ENCODE results near the gene FRAS1. TPM values are rescaled to one million over a fixed set of nuclear protein-coding genes. Genes with fewer than 3 reads are reported as not detected.
A peak's percentile ranks its signal among the peaks of the same experiment; 100 is the strongest.

FRAS1 gene
- total and polyA plus RNA-seq, 2 donors (not counting 3 experiments of a cell fraction or from before 2014, with no cell fraction given), result 1.4 to 3.6 TPM

DNA sequence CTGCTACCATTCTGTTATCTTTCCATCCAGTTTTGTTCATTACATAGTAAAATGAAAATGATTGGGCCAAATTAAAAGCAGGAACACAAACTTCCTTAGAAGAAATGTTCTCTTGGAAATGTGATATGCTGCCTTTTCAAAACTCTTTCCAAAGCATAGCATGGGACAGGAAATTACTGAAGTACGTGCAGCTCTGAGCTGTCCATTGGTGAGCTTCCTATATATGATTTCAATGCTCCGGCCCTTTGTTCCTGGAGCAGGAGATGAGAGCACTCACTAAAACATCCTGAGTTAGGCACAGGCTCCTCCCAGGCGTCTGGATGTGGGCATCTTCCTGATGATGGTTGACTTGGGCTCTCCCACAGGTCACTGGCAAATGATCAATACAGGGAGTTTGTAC is 461.4 kb downstream of the FRAS1 start:
- Histone ChIP-seq H3K79me2 (ENCODE audit: control insufficient read depth, insufficient read depth, low read length) (no peaks in the 10 kb centered on the region), H3K9me3 (replicated peaks; ENCODE audit: control insufficient read depth, insufficient read depth, low read length) (no peaks in the 10 kb centered on the region), H3K4me2 (ENCODE audit: insufficient read depth, low read length) (no peak overlapping the region), H3K9me1 (replicated peaks; ENCODE audit: control insufficient read depth, extremely low read depth, insufficient read depth, low read length) (no peaks in the 10 kb centered on the region), H3K4me3 (replicated peaks in 1 of 3; ENCODE audit: insufficient read depth in 1 of 3, low read depth in 1 of 3, low read length in 3 of 3) (no peak overlapping the region), H3K27me3 (ENCODE audit: control insufficient read depth in 2 of 2, insufficient read depth in 2 of 2, low read length in 2 of 2) (no peaks in the 10 kb centered on the region), H3K9ac (replicated peaks; ENCODE audit: extremely low read depth, insufficient read depth, low read length) (no peak overlapping the region), H3K4me1 (ENCODE audit: control insufficient read depth, extremely low read depth, insufficient read depth, low read length) (peaks cover 8% of the 10 kb centered on the region), H3K27ac (ENCODE audit: insufficient read depth, low read depth, low read length) (no peak overlapping the region), H4K20me1 (replicated peaks; ENCODE audit: control insufficient read depth, extremely low read depth, insufficient read depth, low read length) (no peaks in the 10 kb centered on the region), H3K36me3 (ENCODE audit: control insufficient read depth in 2 of 2, extremely low read depth in 1 of 2, insufficient read depth in 2 of 2, low read length in 2 of 2) (no peaks in the 10 kb centered on the region), H2AFZ (ENCODE audit: low read depth, low read length) (peak overlapping the region; percentile 92)
- peak; percentile 76 for DNase-seq (ENCODE audit: low read depth, low spot score)
- peak; percentile 93 for FAIRE-seq
- ChIA-PET CTCF (interaction anchor here (0.9 to 5.8 kb wide), 10 partner anchors 9 to 561 kb away, joined by 3 to 29 read pairs (median 4); no protein-coding TSS in a partner anchor), POLR2A (no interaction called here)
- no TSS peak for BruUV-seq (replicated peaks)
- intact Hi-C loops (cut with micrococcal nuclease), result loop anchor here (1.0 to 10.0 kb wide), 4 partner anchors 34 to 694 kb away; no protein-coding TSS in a partner anchor
- TF ChIP-seq FOS (IDR thresholded peaks at IDR 0.05; ENCODE audit: borderline replicate concordance, insufficient read depth, low read length) (peak; percentile 22), GATA2 (IDR thresholded peaks at IDR 0.05; ENCODE audit: insufficient read depth, insufficient read length, low read depth, low read length) (peak; percentile 31)
- TF ChIP-seq, protein P1, sequence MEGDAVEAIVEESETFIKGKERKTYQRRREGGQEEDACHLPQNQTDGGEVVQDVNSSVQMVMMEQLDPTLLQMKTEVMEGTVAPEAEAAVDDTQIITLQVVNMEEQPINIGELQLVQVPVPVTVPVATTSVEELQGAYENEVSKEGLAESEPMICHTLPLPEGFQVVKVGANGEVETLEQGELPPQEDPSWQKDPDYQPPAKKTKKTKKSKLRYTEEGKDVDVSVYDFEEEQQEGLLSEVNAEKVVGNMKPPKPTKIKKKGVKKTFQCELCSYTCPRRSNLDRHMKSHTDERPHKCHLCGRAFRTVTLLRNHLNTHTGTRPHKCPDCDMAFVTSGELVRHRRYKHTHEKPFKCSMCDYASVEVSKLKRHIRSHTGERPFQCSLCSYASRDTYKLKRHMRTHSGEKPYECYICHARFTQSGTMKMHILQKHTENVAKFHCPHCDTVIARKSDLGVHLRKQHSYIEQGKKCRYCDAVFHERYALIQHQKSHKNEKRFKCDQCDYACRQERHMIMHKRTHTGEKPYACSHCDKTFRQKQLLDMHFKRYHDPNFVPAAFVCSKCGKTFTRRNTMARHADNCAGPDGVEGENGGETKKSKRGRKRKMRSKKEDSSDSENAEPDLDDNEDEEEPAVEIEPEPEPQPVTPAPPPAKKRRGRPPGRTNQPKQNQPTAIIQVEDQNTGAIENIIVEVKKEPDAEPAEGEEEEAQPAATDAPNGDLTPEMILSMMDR (IDR thresholded peaks at IDR 0.05; ENCODE audit: extremely low read depth in 1 of 2, insufficient read depth in 1 of 2, low read depth in 1 of 2, low read length in 2 of 2), result no peak
- dilution Hi-C loops (cut with MboI; ENCODE audit: extremely low pct_ligation_motif_present, low sequenced_read_pairs), result no loop called here

DNA sequence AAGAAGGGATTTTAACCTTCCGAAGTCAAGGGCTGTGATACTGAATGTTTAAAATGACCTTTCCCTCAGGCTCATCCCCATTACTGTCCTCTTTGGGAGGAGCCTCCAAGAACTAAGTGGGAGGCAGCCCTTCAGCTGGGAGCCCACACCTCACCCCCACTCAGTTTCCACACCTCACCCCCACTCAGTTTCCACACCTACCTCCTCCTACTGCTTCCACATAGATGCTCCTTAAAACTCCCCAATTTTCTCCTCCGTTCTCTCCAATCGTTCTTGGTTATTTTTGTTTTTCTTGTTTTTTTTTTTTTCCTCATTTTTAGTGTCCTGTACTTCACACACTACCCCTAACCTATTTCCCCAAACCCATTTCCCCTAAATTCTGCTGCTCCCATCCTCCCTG is 462.8 kb downstream of the FRAS1 start:
- intact Hi-C loops (cut with micrococcal nuclease), result loop anchor here (5.0 to 10.0 kb wide), 2 partner anchors 72 to 695 kb away; no protein-coding TSS in a partner anchor
- H4K20me1 ChIP-seq (replicated peaks; ENCODE audit: control insufficient read depth, extremely low read depth, insufficient read depth, low read length), result no peaks in the 10 kb centered on the region
- no peaks in the 10 kb centered on the region for H3K27me3 ChIP-seq (ENCODE audit: control insufficient read depth in 2 of 2, insufficient read depth in 2 of 2, low read length in 2 of 2)
- no peaks in the 10 kb centered on the region for H3K79me2 ChIP-seq (ENCODE audit: control insufficient read depth, insufficient read depth, low read length)
- CTCF ChIA-PET, result no interaction called here
- H3K9ac ChIP-seq (replicated peaks; ENCODE audit: extremely low read depth, insufficient read depth, low read length), result no peak overlapping the region
- no peak overlapping the region for H3K4me2 ChIP-seq (ENCODE audit: insufficient read depth, low read length)
- POLR2A ChIA-PET, result no interaction called here
- H3K27ac ChIP-seq (ENCODE audit: insufficient read depth, low read depth, low read length), result no peak overlapping the region
- H2AFZ ChIP-seq (ENCODE audit: low read depth, low read length), result no peak overlapping the region
- no TSS peak for BruUV-seq (replicated peaks)
- H3K36me3 ChIP-seq (ENCODE audit: control insufficient read depth in 2 of 2, extremely low read depth in 1 of 2, insufficient read depth in 2 of 2, low read length in 2 of 2), result no peaks in the 10 kb centered on the region
- dilution Hi-C loops (cut with MboI; ENCODE audit: extremely low pct_ligation_motif_present, low sequenced_read_pairs), result no loop called here
- no peak for TF ChIP-seq JUN (IDR thresholded peaks at IDR 0.05; ENCODE audit: borderline replicate concordance, insufficient read depth, insufficient read length, low read depth)
- no peaks in the 10 kb centered on the region for H3K9me1 ChIP-seq (replicated peaks; ENCODE audit: control insufficient read depth, extremely low read depth, insufficient read depth, low read length)
- FAIRE-seq (no peak), DNase-seq (ENCODE audit: low read depth, low spot score) (no peak)
- no peak overlapping the region for H3K4me3 ChIP-seq (replicated peaks in 1 of 3; ENCODE audit: insufficient read depth in 1 of 3, low read depth in 1 of 3, low read length in 3 of 3)
- no peaks in the 10 kb centered on the region for H3K9me3 ChIP-seq (replicated peaks; ENCODE audit: control insufficient read depth, insufficient read depth, low read length)
- H3K4me1 ChIP-seq (ENCODE audit: control insufficient read depth, extremely low read depth, insufficient read depth, low read length), result peaks cover 8% of the 10 kb centered on the region

All from endothelial cell of umbilical vein (primary cell).